SK-N-SH treated with all-trans-retinoic acid at 6 μM for 48 hours (cell line): ENCODE data around the gene C13orf46.

ENCODE experiments used
- ARNTL ChIP-seq: fragments of 450-650 bp; formaldehyde crosslinking; IDR thresholded peaks from 2 replicates; pipeline ENCODE4 v1.5.0; 2020; ENCODE audit warnings: low read depth, mild to moderate bottlenecking, moderate library complexity, borderline replicate concordance
- BACH2 ChIP-seq: fragments of 250-450 bp; sonication (Bioruptor Pico); IDR thresholded peaks from 2 replicates; pipeline ENCODE4 v1.9.0; 2021; ENCODE audit warnings: mild to moderate bottlenecking, borderline replicate concordance
- ESRRG ChIP-seq: fragments of 250-450 bp; sonication (Bioruptor Pico); IDR thresholded peaks from 2 replicates; pipeline ENCODE4 v1.6.1; 2021; ENCODE audit warnings: mild to moderate bottlenecking
- PPARA ChIP-seq: fragments of 250-450 bp; sonication (Bioruptor Pico); IDR thresholded peaks from 2 replicates; pipeline ENCODE4 v1.5.0; 2020; ENCODE audit warnings: mild to moderate bottlenecking, borderline replicate concordance
- RARB ChIP-seq: fragments of 250-450 bp; sonication (Bioruptor Pico); IDR thresholded peaks from 2 replicates; pipeline ENCODE4 v1.8.0; 2021; ENCODE audit warnings: mild to moderate bottlenecking, moderate library complexity
- TF ChIP-seq, protein P1 (sequence below): fragments of 250-450 bp; sonication (Bioruptor Pico); IDR thresholded peaks from 2 replicates; pipeline ENCODE4 v1.5.1; 2020; ENCODE audit warnings: low read depth, mild to moderate bottlenecking, moderate library complexity

DNA sequence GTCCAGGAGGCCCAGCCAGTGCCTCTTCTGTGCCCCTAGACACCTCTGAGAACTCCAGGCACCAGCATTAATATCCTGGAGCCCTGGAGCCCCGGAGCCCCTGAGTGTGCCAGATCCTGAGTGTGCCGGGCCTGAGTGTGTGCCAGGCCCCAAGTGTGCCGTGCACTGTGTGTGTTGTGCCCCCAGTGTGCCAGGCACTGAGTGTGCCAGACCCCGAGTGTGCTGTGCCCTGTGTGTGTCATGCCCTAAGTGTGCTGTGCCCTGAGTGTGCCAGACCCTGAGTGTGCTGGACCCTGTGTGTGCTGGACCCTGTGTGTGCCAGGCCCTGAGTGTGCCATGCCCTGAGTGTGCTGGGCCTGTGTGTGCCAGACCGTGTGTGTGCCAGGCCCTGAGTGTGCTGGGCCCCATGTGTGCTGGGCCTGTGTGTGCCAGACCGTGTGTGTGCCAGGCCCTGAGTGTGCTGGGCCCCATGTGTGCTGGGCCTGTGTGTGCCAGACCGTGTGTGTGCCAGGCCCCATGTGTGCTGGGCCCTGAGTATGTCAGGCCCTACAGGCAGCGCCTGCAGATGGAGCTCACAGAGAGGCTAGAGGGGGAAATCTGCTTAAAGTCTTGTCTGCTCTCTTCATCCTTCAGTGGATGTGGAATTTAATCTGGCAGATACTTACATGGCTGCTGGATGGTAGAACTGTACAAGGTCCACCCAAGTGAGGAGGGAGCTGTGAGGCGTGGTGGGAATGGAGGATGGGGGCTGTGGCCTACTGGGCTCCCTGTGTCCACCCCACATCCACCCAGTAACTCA lies 53.9 kb downstream of the C13orf46 start:
- TF ChIP-seq BACH2 (no peak), ARNTL (CRISPR knock-in tag) (no peak), PPARA (CRISPR knock-in tag) (no peak), ESRRG (CRISPR knock-in tag) (no peak), RARB (no peak)
- TF ChIP-seq, protein P1, sequence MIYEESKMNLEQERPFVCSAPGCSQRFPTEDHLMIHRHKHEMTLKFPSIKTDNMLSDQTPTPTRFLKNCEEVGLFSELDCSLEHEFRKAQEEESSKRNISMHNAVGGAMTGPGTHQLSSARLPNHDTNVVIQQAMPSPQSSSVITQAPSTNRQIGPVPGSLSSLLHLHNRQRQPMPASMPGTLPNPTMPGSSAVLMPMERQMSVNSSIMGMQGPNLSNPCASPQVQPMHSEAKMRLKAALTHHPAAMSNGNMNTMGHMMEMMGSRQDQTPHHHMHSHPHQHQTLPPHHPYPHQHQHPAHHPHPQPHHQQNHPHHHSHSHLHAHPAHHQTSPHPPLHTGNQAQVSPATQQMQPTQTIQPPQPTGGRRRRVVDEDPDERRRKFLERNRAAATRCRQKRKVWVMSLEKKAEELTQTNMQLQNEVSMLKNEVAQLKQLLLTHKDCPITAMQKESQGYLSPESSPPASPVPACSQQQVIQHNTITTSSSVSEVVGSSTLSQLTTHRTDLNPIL (CRISPR knock-in tag): no peak
